ENCODE measurements around the gene MRPL17.
"Not testable (repeated sequence)": the region's sequence is repeated elsewhere in the genome, so short reads cannot be mapped to it uniquely, and the experiment has no call there.

MRPL17 gene

DNA sequence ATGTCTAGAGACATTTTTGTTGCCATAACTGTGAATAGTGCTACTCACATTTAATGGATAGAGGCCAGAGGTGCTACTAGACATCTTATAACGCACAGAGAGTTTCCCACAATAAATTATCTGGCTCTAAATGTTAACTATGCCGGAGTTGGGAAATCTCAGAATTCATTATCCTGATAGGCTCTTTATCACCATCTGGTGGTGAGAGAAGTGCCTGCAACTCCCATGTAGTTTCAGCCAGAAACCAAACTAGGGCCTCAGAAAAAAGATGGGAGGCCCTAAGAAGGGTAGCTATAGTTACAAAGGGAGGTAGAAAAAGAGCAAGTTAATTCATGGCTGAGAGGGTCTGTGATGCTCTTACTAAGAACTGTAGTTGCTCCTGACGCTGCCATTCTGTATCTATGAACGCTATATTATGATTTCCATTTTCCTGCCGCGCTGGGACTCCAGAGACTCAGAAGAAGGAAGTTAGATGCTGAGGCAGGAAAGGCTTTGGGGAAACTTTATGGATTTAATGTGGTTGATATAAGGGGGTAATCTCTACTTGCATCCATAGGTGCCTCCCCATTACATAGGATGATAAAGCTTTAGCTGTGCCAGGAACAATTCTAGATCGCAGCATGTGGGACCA, 22.9 kb upstream of the MRPL17 start:
- H3K9ac ChIP-seq (ENCODE audit: low read length), result no peak overlapping the region
- H3K36me3 ChIP-seq (ENCODE audit: insufficient read depth, low read length), result no peaks in the 10 kb centered on the region
- H3K27ac ChIP-seq (ENCODE audit: low read depth, low read length, poor library complexity, severe bottlenecking), result no peak overlapping the region
- no peak overlapping the region for H2AFZ ChIP-seq (ENCODE audit: low read length)
- no peaks in the 10 kb centered on the region for H3K4me1 ChIP-seq (ENCODE audit: insufficient read depth, low read length, severe bottlenecking)
- no peaks in the 10 kb centered on the region for H3F3A ChIP-seq (ENCODE audit: insufficient read depth, low read length)
- no peak overlapping the region for H3K4me3 ChIP-seq (ENCODE audit: low read depth, low read length, poor library complexity, severe bottlenecking)
- H3K79me2 ChIP-seq (ENCODE audit: insufficient read depth, low read length), result no peaks in the 10 kb centered on the region
- no peak overlapping the region for H3K4me2 ChIP-seq (ENCODE audit: low read length)
- no peaks in the 10 kb centered on the region for H3K27me3 ChIP-seq (ENCODE audit: insufficient read depth, low read length)
- TF ChIP-seq, protein P1, sequence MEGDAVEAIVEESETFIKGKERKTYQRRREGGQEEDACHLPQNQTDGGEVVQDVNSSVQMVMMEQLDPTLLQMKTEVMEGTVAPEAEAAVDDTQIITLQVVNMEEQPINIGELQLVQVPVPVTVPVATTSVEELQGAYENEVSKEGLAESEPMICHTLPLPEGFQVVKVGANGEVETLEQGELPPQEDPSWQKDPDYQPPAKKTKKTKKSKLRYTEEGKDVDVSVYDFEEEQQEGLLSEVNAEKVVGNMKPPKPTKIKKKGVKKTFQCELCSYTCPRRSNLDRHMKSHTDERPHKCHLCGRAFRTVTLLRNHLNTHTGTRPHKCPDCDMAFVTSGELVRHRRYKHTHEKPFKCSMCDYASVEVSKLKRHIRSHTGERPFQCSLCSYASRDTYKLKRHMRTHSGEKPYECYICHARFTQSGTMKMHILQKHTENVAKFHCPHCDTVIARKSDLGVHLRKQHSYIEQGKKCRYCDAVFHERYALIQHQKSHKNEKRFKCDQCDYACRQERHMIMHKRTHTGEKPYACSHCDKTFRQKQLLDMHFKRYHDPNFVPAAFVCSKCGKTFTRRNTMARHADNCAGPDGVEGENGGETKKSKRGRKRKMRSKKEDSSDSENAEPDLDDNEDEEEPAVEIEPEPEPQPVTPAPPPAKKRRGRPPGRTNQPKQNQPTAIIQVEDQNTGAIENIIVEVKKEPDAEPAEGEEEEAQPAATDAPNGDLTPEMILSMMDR (IDR thresholded peaks at IDR 0.05; ENCODE audit: low read length), result peak; percentile 89
- TF ChIP-seq EZH2 (IDR thresholded peaks at IDR 0.05; ENCODE audit: borderline replicate concordance, low read length), result no peak
- no peaks in the 10 kb centered on the region for H3K9me3 ChIP-seq (ENCODE audit: low read length)
- no peaks in the 10 kb centered on the region for H3K9me2 ChIP-seq (ENCODE audit: low read depth, low read length)
- no peaks in the 10 kb centered on the region for H4K20me1 ChIP-seq (ENCODE audit: insufficient read depth, low read length)

DNA sequence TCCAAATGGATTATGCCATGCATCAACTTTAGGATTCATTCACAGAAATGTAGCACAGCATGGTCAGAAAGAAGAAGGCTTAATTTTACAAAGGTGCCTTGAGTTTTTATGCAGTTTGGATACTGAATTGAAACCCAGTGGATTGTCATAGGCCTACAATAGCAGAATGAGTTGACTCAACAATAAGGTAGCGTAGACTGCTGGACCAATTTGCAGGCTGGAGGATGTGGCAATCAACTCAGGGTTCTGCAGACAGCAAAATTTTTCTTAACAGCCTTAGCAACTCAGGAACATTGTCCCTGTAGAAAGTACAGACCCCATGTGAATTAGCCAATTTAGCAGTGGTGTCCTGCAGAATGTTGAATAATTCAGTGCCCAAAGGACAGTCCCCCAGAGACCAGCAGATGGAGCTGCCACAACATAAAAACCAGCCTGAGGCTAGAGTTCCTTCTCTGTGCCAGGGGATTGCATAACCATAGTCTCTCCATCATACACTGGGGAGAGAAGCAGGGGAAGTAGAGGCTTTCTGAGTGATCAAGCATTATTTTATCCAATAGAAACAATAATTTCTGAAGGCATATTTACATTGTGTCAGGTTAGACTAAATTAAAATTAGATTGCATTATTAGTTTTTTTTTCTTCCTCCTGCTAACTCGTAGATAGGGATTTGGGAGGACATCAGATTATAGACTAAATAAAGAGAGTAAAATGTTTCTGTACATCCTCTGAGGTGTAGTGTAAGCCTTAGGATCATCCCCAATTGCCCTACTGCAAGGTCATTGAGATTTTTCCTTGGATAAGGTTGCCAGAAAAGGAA, 20.3 kb upstream of the MRPL17 start:
- H3K9me2 ChIP-seq (ENCODE audit: low read depth, low read length), result no peaks in the 10 kb centered on the region
- no peaks in the 10 kb centered on the region for H3K27me3 ChIP-seq (ENCODE audit: insufficient read depth, low read length)
- no peak overlapping the region for H3K4me3 ChIP-seq (ENCODE audit: low read depth, low read length, poor library complexity, severe bottlenecking)
- H3K9ac ChIP-seq (ENCODE audit: low read length), result no peak overlapping the region
- no peaks in the 10 kb centered on the region for H4K20me1 ChIP-seq (ENCODE audit: insufficient read depth, low read length)
- TF ChIP-seq, protein P1 (IDR thresholded peaks at IDR 0.05; ENCODE audit: low read length), result peak; percentile 47
- TF ChIP-seq EZH2 (IDR thresholded peaks at IDR 0.05; ENCODE audit: borderline replicate concordance, low read length), result no peak
- H3K36me3 ChIP-seq (ENCODE audit: insufficient read depth, low read length), result no peaks in the 10 kb centered on the region
- H3K27ac ChIP-seq (ENCODE audit: low read depth, low read length, poor library complexity, severe bottlenecking), result no peak overlapping the region
- H3K79me2 ChIP-seq (ENCODE audit: insufficient read depth, low read length), result no peaks in the 10 kb centered on the region
- H3K4me2 ChIP-seq (ENCODE audit: low read length), result no peak overlapping the region
- H3K9me3 ChIP-seq (ENCODE audit: low read length), result no peaks in the 10 kb centered on the region
- H3F3A ChIP-seq (ENCODE audit: insufficient read depth, low read length), result no peaks in the 10 kb centered on the region
- H2AFZ ChIP-seq (ENCODE audit: low read length), result no peak overlapping the region
- H3K4me1 ChIP-seq (ENCODE audit: insufficient read depth, low read length, severe bottlenecking), result no peaks in the 10 kb centered on the region

DNA sequence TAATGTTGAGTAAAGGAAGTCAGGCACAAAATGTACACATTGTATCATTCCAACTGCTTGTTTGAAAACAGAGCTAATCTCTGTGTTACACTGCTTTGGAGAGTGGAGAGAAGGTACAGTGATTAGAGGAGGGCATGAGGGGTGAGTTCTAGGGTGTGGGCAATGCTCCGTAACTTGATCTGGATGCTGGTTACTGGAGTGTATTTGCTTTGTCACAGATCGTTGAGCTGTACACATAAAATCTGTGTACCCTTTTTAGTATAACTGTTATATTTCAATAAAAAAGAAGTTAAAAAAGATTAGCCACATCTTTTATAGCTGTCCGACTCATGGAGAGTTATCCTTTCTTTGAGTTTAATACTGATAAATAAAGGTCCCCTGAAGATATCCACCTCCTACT, 18.8 kb upstream of the MRPL17 start:
- H3K36me3 ChIP-seq (ENCODE audit: insufficient read depth, low read length); H2AFZ ChIP-seq (ENCODE audit: low read length); H3K4me3 ChIP-seq (ENCODE audit: low read depth, low read length, poor library complexity, severe bottlenecking); H3K4me2 ChIP-seq (ENCODE audit: low read length); H3F3A ChIP-seq (ENCODE audit: insufficient read depth, low read length); H3K79me2 ChIP-seq (ENCODE audit: insufficient read depth, low read length); H3K27me3 ChIP-seq (ENCODE audit: insufficient read depth, low read length); H3K9me3 ChIP-seq (ENCODE audit: low read length); H3K9me2 ChIP-seq (ENCODE audit: low read depth, low read length); H3K27ac ChIP-seq (ENCODE audit: low read depth, low read length, poor library complexity, severe bottlenecking); H4K20me1 ChIP-seq (ENCODE audit: insufficient read depth, low read length); H3K4me1 ChIP-seq (ENCODE audit: insufficient read depth, low read length, severe bottlenecking); H3K9ac ChIP-seq (ENCODE audit: low read length): not testable (repeated sequence)
